HCT116 (cell line): Measurements from ENCODE around the gene CTRL. TPM values are rescaled to one million over a fixed set of nuclear protein-coding genes. Genes with fewer than 3 reads are reported as not detected.

Experiments used
- ATAC-seq: fragments of 200-7000 bp; cut with Tn5 transposase; 2 replicates; pipeline ENCODE4 v1.9.1; 2020; ENCODE audit warnings: mild to moderate bottlenecking, moderate library complexity
- BruUV-seq: library from RNA; stranded (reverse); fragments of 400-500 nt; replicated peaks from 2 replicates; lab custom pipeline; 2021; lab: Mats Ljungman, UMichigan
- CTCF ChIA-PET: fragments of 300-600 bp; sonication (Branson Sonifier 250); formaldehyde crosslinking; loops from one replicate; lab custom pipeline; 2021; ENCODE audit warnings: antibody characterized with exemption; lab: Charles Lee
- POLR2A ChIA-PET: fragments of 300-600, 350-600 bp; sonication (Branson Sonifier 250); formaldehyde crosslinking; loops from one replicate; lab custom pipeline; 2021; ENCODE audit warnings: antibody characterized with exemption; lab: Charles Lee
- RAD21 ChIA-PET, 2 experiments: fragments of 300-600 bp; sonication (Branson Sonifier 250); formaldehyde crosslinking; loops; one replicate each; lab custom pipeline; 2023; ENCODE audit warnings: low total read pairs in 2 of 2; ENCODE audit not compliant: uncharacterized antibody in 2 of 2, unreplicated experiment in 2 of 2, low non-redundant PET in 1 of 2; lab: Charles Lee
- DNase-seq: peaks from one replicate; pipeline ENCODE4 v3.0.0-alpha.2; 2010; ENCODE audit warnings: low read depth, low spot score
- H2AFZ ChIP-seq: fragments of 200-600 bp; shearing (Covaris generic), sonication (generic); 2 replicates; pipeline ENCODE4 v1.6.1; 2017; ENCODE audit warnings: low read depth, mixed run types, mixed read lengths, antibody characterized with exemption, low read length; ENCODE audit not compliant: poor library complexity, severe bottlenecking
- H3K27ac ChIP-seq: 2 replicates; pipeline ENCODE4 v1.5.1; 2012; ENCODE audit warnings: low read depth, low read length
- H3K27me3 ChIP-seq: fragments of 200-600 bp; sonication (generic); 2 replicates; pipeline ENCODE4 v1.6.1; 2016; ENCODE audit warnings: mixed run types, low read length, mixed read lengths; ENCODE audit not compliant: insufficient read depth
- H3K36me3 ChIP-seq, 2 experiments: fragments of 200-500 bp in 1 of 2; fragments of 200-600 bp in 1 of 2; sonication (Bioruptor generic) in 1 of 2; sonication (generic) in 1 of 2; 2 replicates each; pipeline versions ENCODE4 v1.5.1 to v1.6.1; 2014 to 2016; ENCODE audit warnings: low read length in 2 of 2, inconsistent platforms in 1 of 2, mixed read lengths in 1 of 2, mixed run types in 1 of 2; ENCODE audit not compliant: insufficient read depth in 2 of 2, control insufficient read depth in 1 of 2
- H3K4me1 ChIP-seq, 2 experiments: fragments of 200-600 bp in 1 of 2; sonication (generic) in 1 of 2; 2 replicates each; pipeline versions ENCODE4 v1.5.1 to v1.6.1; 2012 to 2017; ENCODE audit warnings: low read length in 2 of 2, inconsistent platforms in 1 of 2, mild to moderate bottlenecking in 1 of 2, mixed read lengths in 1 of 2, mixed run types in 1 of 2, moderate library complexity in 1 of 2; ENCODE audit not compliant: insufficient read depth in 2 of 2, control insufficient read depth in 1 of 2
- H3K4me2 ChIP-seq: fragments of 200-600 bp; sonication (generic); 2 replicates; pipeline ENCODE4 v1.6.1; 2017; ENCODE audit warnings: mixed run types, low read length, mixed read lengths
- H3K4me3 ChIP-seq, 2 experiments: fragments of 200-600 bp in 1 of 2; sonication (generic) in 1 of 2; replicated peaks in 1 of 2; 2 replicates each; pipeline ENCODE4 v1.5.1; 2011 to 2016; ENCODE audit warnings: low read length in 2 of 2, control low read depth in 1 of 2, low read depth in 1 of 2, mild to moderate bottlenecking in 1 of 2, mixed read lengths in 1 of 2, mixed run types in 1 of 2
- H3K79me2 ChIP-seq: fragments of 200-600 bp; sonication (generic); 2 replicates; pipeline ENCODE4 v1.6.1; 2017; ENCODE audit warnings: mild to moderate bottlenecking, mixed run types, low read length, moderate library complexity, mixed read lengths; ENCODE audit not compliant: insufficient read depth
- H3K9ac ChIP-seq: fragments of 200-600 bp; sonication (generic); 2 replicates; pipeline ENCODE4 v1.6.1; 2016; ENCODE audit warnings: low read length, mixed read lengths
- H3K9me2 ChIP-seq: fragments of 200-600 bp; sonication (generic), shearing (Covaris generic); 2 replicates; pipeline ENCODE4 v1.6.1; 2017; ENCODE audit warnings: mixed run types, mild to moderate bottlenecking, moderate library complexity; ENCODE audit not compliant: insufficient read depth
- H3K9me3 ChIP-seq, 2 experiments: fragments of 200-500 bp in 1 of 2; fragments of 200-600 bp in 1 of 2; sonication (Bioruptor generic) in 1 of 2; sonication (generic) in 1 of 2; 2 replicates each; pipeline ENCODE4 v1.6.1; 2014 to 2017; ENCODE audit warnings: low read length in 2 of 2, mixed read lengths in 2 of 2, inconsistent platforms in 1 of 2, low read depth in 1 of 2, mild to moderate bottlenecking in 1 of 2, mixed run types in 1 of 2, moderate library complexity in 1 of 2; ENCODE audit not compliant: control insufficient read depth in 1 of 2, insufficient read depth in 1 of 2
- H4K20me1 ChIP-seq: fragments of 200-600 bp; sonication (generic), shearing (Covaris generic); 2 replicates; pipeline ENCODE4 v1.6.1; 2017; ENCODE audit warnings: mixed run types, mild to moderate bottlenecking, moderate library complexity; ENCODE audit not compliant: insufficient read depth
- ATF3 ChIP-seq: IDR thresholded peaks from 2 replicates; pipeline ENCODE4 v1.6.1; 2012
- CBX3 ChIP-seq: IDR thresholded peaks from 2 replicates; pipeline ENCODE4 v1.6.1; 2012; ENCODE audit warnings: low read depth
- EGR1 ChIP-seq: IDR thresholded peaks from 2 replicates; pipeline ENCODE4 v1.6.1; 2012; ENCODE audit warnings: low read depth
- FOSL1 ChIP-seq: IDR thresholded peaks from 2 replicates; pipeline ENCODE4 v1.6.1; 2012; ENCODE audit warnings: low read depth
- JUND ChIP-seq: IDR thresholded peaks from 2 replicates; pipeline ENCODE4 v1.6.1; 2012
- MAX ChIP-seq: IDR thresholded peaks from 2 replicates; pipeline ENCODE4 v1.6.1; 2012
- POLR2A ChIP-seq: IDR thresholded peaks from 2 replicates; pipeline ENCODE4 v1.7.0; 2011; ENCODE audit warnings: borderline replicate concordance; ENCODE audit not compliant: insufficient read depth, insufficient read length; ENCODE audit errors: extremely low read depth
- POLR2AphosphoS5 ChIP-seq: IDR thresholded peaks from 2 replicates; pipeline ENCODE4 v1.6.1; 2011; ENCODE audit warnings: mild to moderate bottlenecking, low read depth, low read length, moderate library complexity
- RAD21 ChIP-seq: IDR thresholded peaks from 2 replicates; pipeline ENCODE4 v1.6.1; 2012; ENCODE audit warnings: low read depth, mild to moderate bottlenecking
- REST ChIP-seq: IDR thresholded peaks from 2 replicates; pipeline ENCODE4 v1.6.1; 2012; ENCODE audit warnings: low read depth
- SRF ChIP-seq: IDR thresholded peaks from 2 replicates; pipeline ENCODE4 v1.6.1; 2012; ENCODE audit warnings: low read depth
- YY1 ChIP-seq: IDR thresholded peaks from 2 replicates; pipeline ENCODE4 v1.6.1; 2011; ENCODE audit warnings: low read length, low read depth, moderate library complexity, mild to moderate bottlenecking; ENCODE audit not compliant: insufficient replicate concordance; ENCODE audit errors: extremely low read depth
- ZBTB33 ChIP-seq: IDR thresholded peaks from 2 replicates; pipeline ENCODE4 v1.6.1; 2011; ENCODE audit warnings: mild to moderate bottlenecking, low read length, moderate library complexity; ENCODE audit not compliant: insufficient replicate concordance; ENCODE audit errors: extremely low read depth
- intact Hi-C: fragments of 100-400 bp; cut with micrococcal nuclease; formaldehyde crosslinking; loops from 2 replicates; pipeline ENCODE4 v1.10.0; 2022
- total RNA-seq: library from RNA; stranded (reverse); gene quantifications from one replicate; pipeline ENCODE4 v1.2.1, GENCODE V29; 2021; ENCODE audit not compliant: unreplicated experiment

CTRL gene
- total RNA-seq, 1 experiment from 2014 or later = 3.4 TPM

DNA sequence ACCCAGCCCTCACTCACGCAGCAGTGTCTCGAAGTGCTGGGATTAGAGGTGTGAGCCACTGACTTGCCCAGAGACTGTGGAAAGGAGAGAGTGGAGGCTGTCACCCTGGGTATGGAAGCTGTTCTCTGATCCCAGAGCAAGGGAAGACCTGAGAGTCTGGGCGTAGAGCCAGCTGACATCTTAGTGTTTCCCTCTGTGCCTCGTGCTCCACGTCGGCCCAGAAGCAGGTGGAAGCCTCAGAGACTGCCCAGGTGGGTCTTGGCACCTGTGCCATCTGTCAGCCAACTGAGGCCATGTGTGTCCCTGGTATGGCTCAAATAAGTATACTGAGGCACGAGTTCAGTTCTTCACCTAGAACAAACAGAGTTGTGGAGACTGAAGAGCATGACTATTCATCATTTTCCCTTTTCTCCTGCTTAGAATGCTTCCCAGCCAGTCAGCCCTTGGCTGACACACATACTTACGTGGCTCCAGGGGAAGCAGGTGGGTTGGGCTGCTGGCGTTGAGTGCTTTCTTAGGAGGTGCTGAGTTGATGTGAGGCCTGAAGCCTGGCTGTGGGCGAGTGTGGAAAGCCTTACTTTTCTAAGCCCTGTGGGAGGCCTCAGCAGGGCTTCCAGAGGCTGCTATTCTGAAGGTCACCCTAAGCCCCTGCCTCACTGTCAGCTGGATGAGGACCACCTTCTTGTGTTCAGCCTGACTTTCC lies 8.1 kb downstream of the CTRL start:
- Histone ChIP-seq H4K20me1 (no peaks in the 10 kb centered on the region), H3K4me1 (no peaks in the 10 kb centered on the region), H3K9me3 (no peaks in the 10 kb centered on the region), H3K4me3 (no peak overlapping the region), H3K27ac (no peak overlapping the region), H2AFZ (no peak overlapping the region), H3K9me2 (no peaks in the 10 kb centered on the region), H3K9ac (no peak overlapping the region), H3K36me3 (no peaks in the 10 kb centered on the region), H3K79me2 (no peaks in the 10 kb centered on the region), H3K27me3 (no peaks in the 10 kb centered on the region), H3K4me2 (no peak overlapping the region)
- ATAC-seq (no peak), DNase-seq (no peak)
- intact Hi-C loops = no loop called here
- no peak for TF ChIP-seq SRF
- no peak for TF ChIP-seq YY1
- no peak for TF ChIP-seq MAX
- no peak for TF ChIP-seq POLR2A
- no peak for TF ChIP-seq REST
- no peak for TF ChIP-seq POLR2AphosphoS5
- TF ChIP-seq CBX3 = no peak
- no peak for TF ChIP-seq FOSL1
- TF ChIP-seq ZBTB33 = no peak
- TF ChIP-seq EGR1 = no peak
- no peak for TF ChIP-seq RAD21
- no peak for TF ChIP-seq JUND
- no peak for TF ChIP-seq ATF3
- POLR2A ChIA-PET = no interaction called here
- CTCF ChIA-PET = interaction anchor here (0.6 to 1.4 kb wide), 3 partner anchors 40 to 400 kb away, joined by 3 to 4 read pairs (median 3); no protein-coding TSS in a partner anchor
- RAD21 ChIA-PET = no interaction called here
- BruUV-seq = no TSS peak
